OCI-LY7 (cell line): ENCODE results near the gene TMEM184B.

Source experiments
- EZH2phosphoT487 ChIP-seq: fragments of 200-600 bp; sonication (generic); IDR thresholded peaks from 2 replicates; pipeline ENCODE4 v1.6.1; 2018; ENCODE audit warnings: low read depth, borderline replicate concordance, mild to moderate bottlenecking, mixed run types, antibody characterized with exemption, low read length, moderate library complexity, mixed read lengths
- TF ChIP-seq, protein P1 (sequence below): fragments of 200-600 bp; sonication (generic); conservative IDR thresholded peaks from 2 replicates; pipeline ENCODE4 v1.5.1; 2014; ENCODE audit warnings: mild to moderate bottlenecking, antibody characterized with exemption, low read length, moderate library complexity, mixed read lengths

- TF ChIP-seq, protein P1, sequence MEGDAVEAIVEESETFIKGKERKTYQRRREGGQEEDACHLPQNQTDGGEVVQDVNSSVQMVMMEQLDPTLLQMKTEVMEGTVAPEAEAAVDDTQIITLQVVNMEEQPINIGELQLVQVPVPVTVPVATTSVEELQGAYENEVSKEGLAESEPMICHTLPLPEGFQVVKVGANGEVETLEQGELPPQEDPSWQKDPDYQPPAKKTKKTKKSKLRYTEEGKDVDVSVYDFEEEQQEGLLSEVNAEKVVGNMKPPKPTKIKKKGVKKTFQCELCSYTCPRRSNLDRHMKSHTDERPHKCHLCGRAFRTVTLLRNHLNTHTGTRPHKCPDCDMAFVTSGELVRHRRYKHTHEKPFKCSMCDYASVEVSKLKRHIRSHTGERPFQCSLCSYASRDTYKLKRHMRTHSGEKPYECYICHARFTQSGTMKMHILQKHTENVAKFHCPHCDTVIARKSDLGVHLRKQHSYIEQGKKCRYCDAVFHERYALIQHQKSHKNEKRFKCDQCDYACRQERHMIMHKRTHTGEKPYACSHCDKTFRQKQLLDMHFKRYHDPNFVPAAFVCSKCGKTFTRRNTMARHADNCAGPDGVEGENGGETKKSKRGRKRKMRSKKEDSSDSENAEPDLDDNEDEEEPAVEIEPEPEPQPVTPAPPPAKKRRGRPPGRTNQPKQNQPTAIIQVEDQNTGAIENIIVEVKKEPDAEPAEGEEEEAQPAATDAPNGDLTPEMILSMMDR: no peak
- TF ChIP-seq EZH2phosphoT487: no peak
These were observed 58.9 kb downstream of the TMEM184B start for GRCh38 chr22:38213990-38214301.
